Measurements from ENCODE around the gene ITPR1.

The ITPR1 gene

DNA sequence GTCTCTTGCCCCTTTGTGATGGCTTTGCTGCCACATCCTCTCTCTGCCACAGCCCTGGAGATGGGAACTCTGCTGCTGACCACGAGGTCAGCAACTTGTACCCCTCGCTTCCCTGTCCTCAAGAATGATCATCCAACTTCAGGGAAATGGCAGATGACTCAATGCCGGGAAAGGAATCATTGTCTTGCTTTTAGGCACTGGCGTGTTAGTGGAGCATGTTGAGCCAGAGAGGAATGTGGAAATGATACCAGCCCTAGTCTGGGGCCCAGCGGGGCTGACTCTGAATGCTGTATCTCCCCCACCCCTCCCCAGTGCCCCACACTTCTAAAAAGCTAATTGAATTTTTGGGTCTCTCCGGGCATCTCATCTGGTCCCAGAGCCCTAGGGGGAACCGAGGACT lies 301.2 kb downstream of the ITPR1 start:
- DNase-seq (ENCODE audit: low read depth): no peak
- H3K4me3 ChIP-seq (ENCODE audit: low read depth, low read length): no peak overlapping the region
- TF ChIP-seq CTCF (IDR thresholded peaks at IDR 0.05; ENCODE audit: low read depth, low read length, missing control alignments): no peak
- in situ Hi-C loops (cut with HindIII; ENCODE audit: low sequenced_read_pairs): no loop called here

DNA sequence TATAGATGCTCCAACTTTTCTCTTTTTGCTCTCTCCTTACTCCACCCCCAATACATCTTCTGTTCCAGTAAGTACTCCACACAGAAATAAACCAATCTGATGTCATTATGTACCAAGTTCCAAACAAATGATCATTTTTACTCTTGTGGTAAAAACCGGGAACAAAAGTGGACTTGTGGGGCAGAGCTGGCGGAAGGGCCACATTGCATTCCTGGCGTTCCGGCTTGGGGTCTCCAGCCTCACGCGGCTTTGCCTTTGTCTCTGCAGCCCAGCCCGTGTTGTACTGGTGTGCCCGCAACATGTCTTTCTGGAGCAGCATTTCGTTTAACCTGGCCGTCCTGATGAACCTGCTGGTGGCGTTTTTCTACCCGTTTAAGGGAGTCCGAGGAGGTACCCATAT lies 301.6 kb downstream of the ITPR1 start:
- H3K4me3 ChIP-seq (ENCODE audit: low read depth, low read length): no peak overlapping the region
- no peak for DNase-seq (ENCODE audit: low read depth)
- in situ Hi-C loops (cut with HindIII; ENCODE audit: low sequenced_read_pairs): no loop called here
- TF ChIP-seq CTCF (IDR thresholded peaks at IDR 0.05; ENCODE audit: low read depth, low read length, missing control alignments): no peak

GRCh38 chr3:4795905-4796304 lies 302.8 kb downstream of the ITPR1 start:
- TF ChIP-seq CTCF (IDR thresholded peaks at IDR 0.05; ENCODE audit: low read depth, low read length, missing control alignments): no peak
- in situ Hi-C loops (cut with HindIII; ENCODE audit: low sequenced_read_pairs): no loop called here
- DNase-seq (ENCODE audit: low read depth): no peak
- H3K4me3 ChIP-seq (ENCODE audit: low read depth, low read length): no peak overlapping the region

GRCh38 chr3:4797201-4797705 lies 304.1 kb downstream of the ITPR1 start:
- no peak for DNase-seq (ENCODE audit: low read depth)
- in situ Hi-C loops (cut with HindIII; ENCODE audit: low sequenced_read_pairs): no loop called here
- no peak overlapping the region for H3K4me3 ChIP-seq (ENCODE audit: low read depth, low read length)
- no peak for TF ChIP-seq CTCF (IDR thresholded peaks at IDR 0.05; ENCODE audit: low read depth, low read length, missing control alignments)

DNA sequence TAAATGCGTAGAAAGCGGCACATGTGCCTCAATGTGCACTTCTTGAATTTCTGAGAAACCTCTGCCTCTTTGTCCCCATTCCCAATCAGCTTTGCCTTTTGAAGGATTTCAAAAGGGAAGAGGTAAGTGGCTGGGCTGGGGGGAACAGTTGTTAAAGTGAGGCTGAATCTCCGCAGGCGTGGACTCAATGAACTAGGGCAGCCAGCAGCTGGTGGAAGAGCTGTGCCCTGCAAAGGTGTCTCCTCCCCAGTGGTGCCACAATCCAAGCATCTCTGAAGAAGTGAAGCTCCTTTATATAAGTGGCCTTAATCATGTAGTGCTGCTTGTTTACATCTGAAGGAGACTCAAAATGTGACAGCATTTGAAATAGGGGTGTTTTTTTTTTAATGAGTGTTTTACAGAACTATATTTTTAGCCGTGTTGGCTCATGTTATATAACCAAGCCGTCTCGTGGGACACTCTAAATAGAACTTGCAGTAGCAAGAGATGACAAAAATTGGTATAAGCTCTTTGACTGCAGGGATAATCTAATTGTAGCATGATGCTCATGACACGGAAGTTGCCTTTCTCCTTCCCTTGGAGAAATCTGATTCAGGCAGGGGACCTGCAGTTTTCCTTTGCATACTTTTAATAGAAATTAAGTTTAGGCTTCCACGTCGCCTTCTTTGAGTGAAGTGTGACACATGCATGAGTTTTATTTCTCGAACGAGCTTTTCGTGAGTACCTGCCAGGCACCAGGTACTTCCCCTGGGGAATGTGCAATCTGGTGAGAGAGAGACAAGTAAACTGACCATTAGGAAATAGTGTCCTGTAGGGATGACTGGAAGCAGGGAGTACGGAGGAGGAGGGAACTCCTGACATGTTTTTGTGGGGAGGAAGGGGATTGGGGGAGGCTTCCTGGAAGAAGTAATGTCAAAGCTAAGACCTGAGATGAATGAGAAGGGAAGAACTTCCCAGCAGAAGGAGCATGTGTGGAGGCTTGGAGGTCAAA lies 306.4 kb downstream of the ITPR1 start:
- DNase-seq (ENCODE audit: low read depth): no peak
- no peak for TF ChIP-seq CTCF (IDR thresholded peaks at IDR 0.05; ENCODE audit: low read depth, low read length, missing control alignments)
- H3K4me3 ChIP-seq (ENCODE audit: low read depth, low read length): no peak overlapping the region
- in situ Hi-C loops (cut with HindIII; ENCODE audit: low sequenced_read_pairs): no loop called here

DNA sequence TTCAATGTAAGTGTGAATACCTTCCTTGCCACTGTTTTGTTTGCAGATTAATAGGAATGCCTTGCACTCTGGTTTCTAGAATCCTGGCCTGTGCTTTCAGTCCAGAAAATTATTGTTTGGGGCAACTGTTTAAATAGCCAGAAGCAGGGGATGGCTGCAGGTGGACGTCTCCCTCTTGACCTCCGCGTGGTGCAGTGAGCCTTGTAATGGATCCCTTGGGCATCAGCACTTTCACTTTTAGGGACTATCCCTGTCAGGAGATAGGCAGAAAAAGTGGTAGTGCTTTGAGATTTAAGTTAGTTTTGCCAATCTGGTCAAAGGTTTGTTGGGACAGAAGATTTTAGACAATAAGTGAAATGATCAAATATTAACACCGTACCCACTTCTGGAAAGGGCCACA lies 307.4 kb downstream of the ITPR1 start:
- no peak for DNase-seq (ENCODE audit: low read depth)
- H3K4me3 ChIP-seq (ENCODE audit: low read depth, low read length): no peak overlapping the region
- TF ChIP-seq CTCF (IDR thresholded peaks at IDR 0.05; ENCODE audit: low read depth, low read length, missing control alignments): no peak
- in situ Hi-C loops (cut with HindIII; ENCODE audit: low sequenced_read_pairs): no loop called here

All from astrocyte of the cerebellum (primary cell).